ENCODE data around the gene BCKDK. TPM values are rescaled to one million over a fixed set of nuclear protein-coding genes. Genes with fewer than 3 reads are reported as not detected.
A peak's percentile ranks its signal among the peaks of the same experiment; 100 is the strongest.

Gene BCKDK
- total and polyA plus RNA-seq, 2 of the 13 experiments (the other 11 are each of a cell fraction or from before 2014, with no cell fraction given): 24.9 to 42.6 TPM

- TF ChIP-seq SOX13 (IDR thresholded peaks at IDR 0.05) (no peak), SOX13 (CRISPR knock-in tag; conservative IDR thresholded peaks at IDR 0.05 in 1 of 2, IDR thresholded peaks at IDR 0.05 in 1 of 2) (no peak), ZBTB7A (CRISPR knock-in tag; IDR thresholded peaks at IDR 0.05) (no peak), TSC22D2 (CRISPR knock-in tag; IDR thresholded peaks at IDR 0.05; ENCODE audit: borderline replicate concordance) (no peak), ZBTB1 (CRISPR knock-in tag; IDR thresholded peaks at IDR 0.05; ENCODE audit: borderline replicate concordance) (no peak), ZNF543 (CRISPR knock-in tag; IDR thresholded peaks at IDR 0.05) (no peak), JDP2 (CRISPR knock-in tag; IDR thresholded peaks at IDR 0.05; ENCODE audit: borderline replicate concordance) (no peak), HNRNPL (IDR thresholded peaks at IDR 0.05; ENCODE audit: low read depth, low read length) (no peak), MXD4 (CRISPR knock-in tag; IDR thresholded peaks at IDR 0.05) (no peak), ZNF747 (CRISPR knock-in tag; IDR thresholded peaks at IDR 0.05; ENCODE audit: borderline replicate concordance) (no peak), ZFP82 (CRISPR knock-in tag; IDR thresholded peaks at IDR 0.05; ENCODE audit: borderline replicate concordance) (no peak), ZNF350 (CRISPR knock-in tag; IDR thresholded peaks at IDR 0.05; ENCODE audit: borderline replicate concordance, low read depth) (no peak), ZNF44 (CRISPR knock-in tag; IDR thresholded peaks at IDR 0.05) (no peak), ZSCAN9 (CRISPR knock-in tag; IDR thresholded peaks at IDR 0.05; ENCODE audit: borderline replicate concordance) (no peak), MTF2 (CRISPR knock-in tag; IDR thresholded peaks at IDR 0.05; ENCODE audit: borderline replicate concordance) (no peak), KLF16 (CRISPR knock-in tag; IDR thresholded peaks at IDR 0.05) (no peak), ZNF609 (CRISPR knock-in tag; IDR thresholded peaks at IDR 0.05; ENCODE audit: borderline replicate concordance) (no peak), SOX6 (IDR thresholded peaks at IDR 0.05) (no peak), SOX6 (CRISPR knock-in tag; IDR thresholded peaks at IDR 0.05) (0 out of 2 replicates have a peak, but pooled peaks have one; percentile 13), ZNF138 (CRISPR knock-in tag; IDR thresholded peaks at IDR 0.05; ENCODE audit: low read depth) (no peak), ZNF766 (CRISPR knock-in tag; IDR thresholded peaks at IDR 0.05; ENCODE audit: borderline replicate concordance) (no peak), ATF3 (CRISPR knock-in tag; IDR thresholded peaks at IDR 0.05) (peak; percentile 53; the same call in 1 of the 2 replicates)
- TF ChIP-seq, protein P1, sequence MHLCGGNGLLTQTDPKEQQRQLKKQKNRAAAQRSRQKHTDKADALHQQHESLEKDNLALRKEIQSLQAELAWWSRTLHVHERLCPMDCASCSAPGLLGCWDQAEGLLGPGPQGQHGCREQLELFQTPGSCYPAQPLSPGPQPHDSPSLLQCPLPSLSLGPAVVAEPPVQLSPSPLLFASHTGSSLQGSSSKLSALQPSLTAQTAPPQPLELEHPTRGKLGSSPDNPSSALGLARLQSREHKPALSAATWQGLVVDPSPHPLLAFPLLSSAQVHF (CRISPR knock-in tag; IDR thresholded peaks at IDR 0.05): no peak
These were observed 42.0 kb downstream of the BCKDK start, which contains the start of gene PRSS36 (continued) for GRCh38 chr16:31149894-31150890.
